ENCODE data around the gene ABAT. TPM values are rescaled to one million over a fixed set of nuclear protein-coding genes. Genes with fewer than 3 reads are reported as not detected.

Gene ABAT
- total RNA-seq, 2 donors from 2014 or later: 9.3 to 9.8 TPM

- DNase-seq (ENCODE audit: low spot score) (no peak), ATAC-seq (ENCODE audit: insufficient number of reproducible peaks, low FRiP score, low read depth) (no peak)
- peaks cover 28% of the 10 kb centered on the region for H3K36me3 ChIP-seq
- H3K4me3 ChIP-seq: no peak overlapping the region
- H3K27me3 ChIP-seq (replicated peaks; ENCODE audit: insufficient read depth): no peaks in the 10 kb centered on the region
- TF ChIP-seq CTCF (IDR thresholded peaks at IDR 0.05): no peak
- H3K27ac ChIP-seq: no peak overlapping the region
- no peaks in the 10 kb centered on the region for H3K9me3 ChIP-seq
- no peaks in the 10 kb centered on the region for H3K4me1 ChIP-seq (ENCODE audit: control insufficient read depth in 1 of 2, low read depth in 2 of 2)
Observed at GRCh38 chr16:8818504-8819270, 144.3 kb downstream of the ABAT start.

- Histone ChIP-seq H3K36me3 (peaks cover 20% of the 10 kb centered on the region), H3K4me1 (ENCODE audit: control insufficient read depth in 1 of 2, low read depth in 2 of 2) (no peaks in the 10 kb centered on the region), H3K9me3 (no peaks in the 10 kb centered on the region), H3K27ac (no peak overlapping the region), H3K27me3 (replicated peaks; ENCODE audit: insufficient read depth) (no peaks in the 10 kb centered on the region), H3K4me3 (no peak overlapping the region)
- DNase-seq (ENCODE audit: low spot score): no peak
- no peak for ATAC-seq (ENCODE audit: insufficient number of reproducible peaks, low FRiP score, low read depth)
- TF ChIP-seq CTCF (IDR thresholded peaks at IDR 0.05): no peak
Observed at GRCh38 chr16:8819411-8820034, 145.1 kb downstream of the ABAT start.

- ATAC-seq (ENCODE audit: insufficient number of reproducible peaks, low FRiP score, low read depth): no peak
Observed at GRCh38 chr16:8822403-8822802, 148.0 kb downstream of the ABAT start.

GRCh38 chr16:8826278-8826879, 152.0 kb downstream of the ABAT start:
- Histone ChIP-seq H3K27me3 (replicated peaks; ENCODE audit: insufficient read depth) (no peaks in the 10 kb centered on the region), H3K9me3 (no peaks in the 10 kb centered on the region), H3K27ac (no peak overlapping the region), H3K4me3 (no peak overlapping the region), H3K4me1 (ENCODE audit: control insufficient read depth in 1 of 2, low read depth in 2 of 2) (no peaks in the 10 kb centered on the region), H3K36me3 (peaks cover 13% of the 10 kb centered on the region)
- no peak for DNase-seq (ENCODE audit: low spot score)
- TF ChIP-seq CTCF (IDR thresholded peaks at IDR 0.05): no peak
- no peak for ATAC-seq (ENCODE audit: insufficient number of reproducible peaks, low FRiP score, low read depth)

More at GRCh38 chr16:8822403-8822802, 148.0 kb downstream of the ABAT start:
- H3K9me3 ChIP-seq: no peaks in the 10 kb centered on the region
- no peak overlapping the region for H3K4me3 ChIP-seq
- peaks cover 11% of the 10 kb centered on the region for H3K36me3 ChIP-seq
- TF ChIP-seq CTCF (IDR thresholded peaks at IDR 0.05): no peak
- no peak overlapping the region for H3K27ac ChIP-seq
- no peaks in the 10 kb centered on the region for H3K27me3 ChIP-seq (replicated peaks; ENCODE audit: insufficient read depth)
- no peak for DNase-seq (ENCODE audit: low spot score)
- H3K4me1 ChIP-seq (ENCODE audit: control insufficient read depth in 1 of 2, low read depth in 2 of 2): no peaks in the 10 kb centered on the region

GRCh38 chr16:8828541-8829165, 154.2 kb downstream of the ABAT start:
- Histone ChIP-seq H3K4me1 (ENCODE audit: control insufficient read depth in 1 of 2, low read depth in 2 of 2) (no peaks in the 10 kb centered on the region), H3K27me3 (replicated peaks; ENCODE audit: insufficient read depth) (no peaks in the 10 kb centered on the region), H3K36me3 (peaks cover 13% of the 10 kb centered on the region), H3K27ac (no peak overlapping the region), H3K4me3 (no peak overlapping the region), H3K9me3 (no peaks in the 10 kb centered on the region)
- DNase-seq (ENCODE audit: low spot score) (no peak), ATAC-seq (ENCODE audit: insufficient number of reproducible peaks, low FRiP score, low read depth) (no peak)
- no peak for TF ChIP-seq CTCF (IDR thresholded peaks at IDR 0.05)
